CD4-positive, alpha-beta T cell treated with Interleukin-17A for 4 hours (primary cell): ENCODE measurements around the gene ZFYVE27.

Experiments used
- DNase-seq: peaks from one replicate; pipeline ENCODE4 v3.0.0-alpha.2; 2020; ENCODE audit warnings: mixed read lengths

Gene ZFYVE27

DNA sequence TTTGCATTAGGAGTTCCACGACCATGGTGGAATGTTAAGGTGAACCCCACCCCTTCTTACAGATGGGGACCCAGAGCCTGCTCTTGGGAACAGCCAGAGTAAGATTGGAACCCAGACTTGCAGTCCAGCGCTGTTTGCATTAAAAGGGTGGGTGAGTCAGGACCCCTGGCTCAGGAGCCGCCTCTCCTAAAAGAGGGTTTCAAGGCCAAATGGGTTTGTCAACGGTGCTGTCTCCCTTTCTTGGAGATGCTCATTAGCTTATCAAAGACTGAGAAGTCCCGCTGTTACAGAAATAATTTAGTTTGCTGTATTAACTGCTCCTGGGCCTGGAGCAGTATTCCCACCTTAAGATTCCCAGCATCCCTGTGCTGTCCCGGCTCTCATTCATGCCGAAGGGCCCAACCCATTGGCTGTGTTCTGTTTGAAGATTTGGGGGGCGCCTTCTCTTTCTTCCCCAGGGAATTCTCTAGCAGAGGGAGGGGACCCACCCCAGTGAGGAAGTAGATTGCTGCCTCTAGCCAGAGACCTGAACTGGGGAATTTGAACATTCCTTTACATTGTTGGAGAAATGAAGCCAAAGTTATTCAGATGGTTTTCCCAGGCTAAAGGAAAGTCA, 21.6 kb upstream of the ZFYVE27 start:
- DNase-seq, result no peak

GRCh38 chr10:97717627-97718026, 19.3 kb upstream of the ZFYVE27 start:
- DNase-seq, result no peak

DNA sequence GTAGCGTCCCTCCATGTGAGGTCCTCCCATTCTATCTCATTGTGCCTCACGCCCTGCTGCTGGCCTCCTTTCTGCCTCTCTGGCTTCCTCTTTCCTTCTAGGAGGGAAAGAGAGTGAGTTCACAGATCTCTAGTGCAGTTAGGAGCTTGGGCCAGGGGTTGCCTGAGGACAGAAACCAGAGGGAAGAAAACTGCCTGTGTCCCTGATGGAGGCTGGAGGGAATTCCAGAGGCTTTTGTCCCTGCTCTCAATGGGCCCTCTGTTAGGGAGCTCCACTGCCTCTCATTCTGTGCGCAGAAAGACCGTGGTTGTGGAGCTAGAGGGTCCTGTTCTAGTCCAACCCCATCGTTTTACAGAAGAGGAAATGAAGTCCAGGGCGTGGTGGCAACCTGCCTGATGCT, 18.8 kb upstream of the ZFYVE27 start:
- no peak for DNase-seq

DNA sequence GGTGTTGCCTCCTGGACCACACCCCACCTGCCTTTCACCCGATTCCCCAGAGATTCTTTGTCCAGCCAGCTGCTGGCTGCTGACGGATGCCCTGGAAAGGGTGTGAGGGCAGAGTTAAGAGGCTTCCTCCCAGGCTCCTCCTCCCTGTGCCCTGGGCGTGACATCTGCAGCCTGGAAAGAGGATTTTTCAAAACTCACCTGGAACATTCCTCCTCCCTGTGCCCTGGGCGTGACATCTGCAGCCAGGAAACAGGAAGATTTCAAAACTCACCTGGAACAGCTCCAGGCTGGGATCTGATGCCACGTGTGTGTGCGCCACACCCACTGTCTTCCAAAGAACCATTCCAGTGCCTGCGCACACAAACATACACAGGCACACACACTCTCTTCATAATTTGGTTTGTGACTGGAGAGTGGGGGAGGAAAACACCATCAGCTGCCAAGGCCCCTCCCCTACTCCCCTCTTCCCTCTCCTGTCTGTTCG, 18.2 kb upstream of the ZFYVE27 start:
- no peak for DNase-seq

GRCh38 chr10:97719602-97720001, 17.3 kb upstream of the ZFYVE27 start:
- no peak for DNase-seq

DNA sequence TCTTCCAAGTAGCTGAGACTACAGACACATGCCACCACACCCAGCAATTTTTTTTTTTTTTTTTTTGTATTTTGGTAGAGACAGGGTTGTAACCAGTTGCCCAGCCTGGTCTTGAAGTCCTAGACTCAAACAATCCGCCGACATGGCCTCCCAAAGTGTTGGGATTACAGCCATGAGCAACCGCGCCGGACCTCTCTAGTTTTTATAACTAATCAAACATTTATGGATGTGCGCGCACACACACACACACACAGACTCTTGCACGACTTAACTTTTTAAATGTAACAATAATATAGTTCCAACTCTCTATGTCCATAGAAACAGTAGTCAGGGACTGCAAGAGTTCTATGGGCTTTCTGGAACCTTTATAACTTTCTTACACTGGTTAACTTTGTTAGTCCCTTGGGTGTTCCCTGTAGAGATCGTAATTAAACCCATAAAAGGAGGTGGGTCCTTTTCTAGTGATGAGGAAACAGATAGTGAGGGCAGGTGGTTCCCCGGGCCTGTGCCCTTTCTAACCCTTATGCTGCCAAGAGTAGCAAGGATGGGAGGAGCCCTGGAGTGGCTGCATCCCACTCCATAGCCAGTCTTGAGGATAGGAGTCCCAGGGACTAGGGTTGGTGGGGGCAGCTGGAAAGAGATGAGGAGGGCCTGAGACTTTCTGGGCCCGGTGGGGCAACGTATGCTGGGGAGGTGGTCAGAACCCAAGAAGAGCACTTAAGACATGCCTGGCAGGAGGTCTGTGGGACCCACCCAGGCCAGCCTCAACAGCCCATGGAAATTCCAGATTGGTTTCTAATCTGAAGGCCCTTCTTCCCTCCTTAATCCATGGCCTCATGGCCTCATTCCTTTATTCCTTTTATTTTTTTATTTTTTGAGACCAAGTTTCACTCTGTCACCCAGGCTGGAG, 14.8 kb upstream of the ZFYVE27 start:
- DNase-seq, result no peak

DNA sequence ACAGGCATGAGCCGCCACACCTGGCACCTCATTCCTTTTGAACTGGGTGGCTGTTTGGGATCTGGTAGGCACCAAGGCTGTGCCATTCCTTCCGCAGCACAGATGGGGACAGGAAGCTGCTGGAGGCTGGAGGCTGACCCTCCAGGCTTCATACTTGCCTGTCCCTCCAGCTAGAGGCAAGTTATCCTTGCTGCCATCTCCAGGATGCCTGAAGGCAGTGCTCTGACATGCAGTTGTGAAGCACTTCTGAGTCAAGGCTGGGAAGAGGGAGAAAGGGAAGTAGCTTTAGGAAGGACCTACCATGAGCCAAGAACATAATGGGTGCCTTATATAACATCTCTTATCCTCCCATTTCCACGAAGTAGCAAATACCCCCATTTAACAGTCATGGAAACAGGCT, 13.9 kb upstream of the ZFYVE27 start:
- DNase-seq, result no peak

DNA sequence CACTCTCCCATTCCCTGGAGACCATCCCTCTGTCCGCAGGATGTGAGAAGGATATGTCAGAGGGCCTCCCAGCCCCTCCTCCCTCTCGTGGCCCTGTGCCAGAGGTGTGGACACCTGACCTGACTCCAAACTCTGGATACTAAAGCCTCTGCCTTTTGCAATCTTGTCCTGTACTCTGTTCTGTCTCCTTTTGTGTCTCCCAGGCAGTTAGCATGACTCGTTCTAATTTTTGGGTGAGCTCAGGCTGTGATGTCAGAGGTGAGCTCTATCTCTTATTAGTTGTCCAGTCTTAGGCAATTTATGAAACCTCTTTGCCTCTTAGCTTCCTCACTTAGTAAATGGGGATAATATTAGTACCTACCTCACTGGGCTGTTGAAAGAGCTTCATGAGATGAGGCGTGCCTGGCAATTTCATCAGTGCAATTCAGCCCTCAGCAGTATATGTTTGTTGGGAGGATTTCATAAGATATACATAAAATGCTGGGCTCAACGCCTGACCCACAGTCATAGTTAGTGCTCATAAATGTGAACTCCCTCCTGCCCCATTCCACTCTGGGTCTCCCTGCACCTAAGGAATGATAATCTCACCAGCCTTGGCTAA, 12.5 kb upstream of the ZFYVE27 start:
- DNase-seq, result no peak

DNA sequence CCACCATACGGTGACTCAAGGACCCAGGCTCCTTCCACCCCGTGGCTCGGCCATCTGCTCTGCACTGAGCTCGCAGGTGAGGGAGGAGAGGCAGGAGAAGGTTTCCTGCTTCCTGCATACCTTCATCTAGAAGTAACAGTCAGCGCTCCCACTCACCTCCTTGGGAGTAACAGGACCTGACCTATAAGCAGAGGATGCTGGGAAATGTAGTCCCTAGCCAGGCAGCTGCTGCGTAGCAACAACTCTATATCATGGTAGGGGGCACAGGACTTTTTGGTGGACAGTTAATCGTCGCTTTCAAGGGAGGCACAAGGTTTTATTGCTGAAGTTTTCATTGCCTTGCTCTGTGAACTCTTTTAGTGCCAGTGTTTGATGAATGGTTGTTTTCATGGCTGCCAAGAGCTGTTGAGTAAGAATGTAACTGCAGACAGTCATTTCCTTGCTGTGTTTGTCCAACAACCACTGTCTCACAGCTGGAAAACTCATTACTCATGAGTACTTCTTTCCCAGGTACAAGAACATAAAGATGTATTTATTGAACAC, 10.2 kb upstream of the ZFYVE27 start:
- DNase-seq, result no peak

DNA sequence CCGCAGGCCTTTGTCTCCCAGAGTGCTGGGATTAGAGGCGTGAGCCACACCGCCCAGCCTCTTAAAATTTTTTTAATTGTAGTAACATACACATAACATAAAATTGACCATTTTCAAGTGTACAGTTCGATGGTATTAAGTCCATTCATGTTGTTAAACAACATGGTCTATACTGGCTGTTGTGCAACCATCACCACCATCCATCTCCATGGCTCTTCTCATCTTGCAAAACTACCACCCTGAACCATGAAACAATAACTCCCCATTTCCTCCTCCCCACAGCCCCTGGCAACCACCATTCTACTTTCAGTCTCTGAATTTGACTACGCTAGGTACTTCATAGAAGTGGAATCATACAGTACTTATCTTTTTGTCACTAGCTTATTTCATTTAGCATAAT, 7.9 kb upstream of the ZFYVE27 start:
- no peak for DNase-seq

DNA sequence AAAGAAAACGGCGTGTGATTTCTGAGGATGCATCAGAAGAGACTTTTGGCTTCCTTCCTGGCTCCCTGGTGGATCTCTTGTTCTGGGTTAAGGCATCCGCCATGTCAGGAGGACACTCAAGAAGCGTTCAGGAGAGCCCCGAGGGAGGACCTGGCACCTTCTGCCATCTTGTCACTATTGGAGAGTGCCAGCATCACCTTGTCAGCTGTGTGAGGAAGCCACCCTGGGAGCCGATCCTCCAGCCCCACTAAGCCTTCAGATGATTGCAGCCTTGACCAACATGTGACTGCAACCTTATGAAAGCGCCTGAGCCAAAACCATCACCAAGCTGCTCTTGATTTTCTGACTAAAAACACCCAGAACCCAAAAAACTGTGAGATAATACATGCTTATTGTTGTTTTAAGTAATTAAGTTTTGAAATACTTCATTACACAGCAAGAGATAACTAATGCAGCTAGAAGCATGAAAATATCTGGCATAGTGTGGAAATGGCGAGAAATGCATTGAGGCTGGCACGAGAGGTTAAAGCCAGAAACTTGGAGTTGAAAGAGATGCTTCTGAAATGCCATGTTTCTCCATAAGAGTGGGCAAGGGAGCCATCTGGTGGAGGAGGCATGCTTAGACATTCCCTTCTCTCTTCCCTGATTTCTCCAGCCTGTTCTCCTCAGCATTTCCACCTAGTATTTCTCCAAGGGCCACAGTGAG, 5.4 kb upstream of the ZFYVE27 start:
- peak; percentile 74 for DNase-seq

DNA sequence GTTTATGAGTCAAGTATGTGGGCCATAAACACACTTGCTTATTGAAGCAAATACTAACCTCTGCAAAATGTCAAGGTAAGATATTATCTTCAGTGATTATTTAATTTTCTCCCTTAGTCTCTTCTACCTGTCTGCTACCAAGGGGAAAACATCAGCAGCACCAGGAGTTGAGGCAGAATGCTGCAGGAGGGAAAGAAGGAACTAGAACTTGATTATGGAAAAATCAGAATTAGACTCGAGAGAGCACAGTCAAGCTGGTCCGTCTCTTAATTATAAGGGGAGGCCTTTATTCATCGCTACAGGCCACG, 4.9 kb upstream of the ZFYVE27 start:
- no peak for DNase-seq

DNA sequence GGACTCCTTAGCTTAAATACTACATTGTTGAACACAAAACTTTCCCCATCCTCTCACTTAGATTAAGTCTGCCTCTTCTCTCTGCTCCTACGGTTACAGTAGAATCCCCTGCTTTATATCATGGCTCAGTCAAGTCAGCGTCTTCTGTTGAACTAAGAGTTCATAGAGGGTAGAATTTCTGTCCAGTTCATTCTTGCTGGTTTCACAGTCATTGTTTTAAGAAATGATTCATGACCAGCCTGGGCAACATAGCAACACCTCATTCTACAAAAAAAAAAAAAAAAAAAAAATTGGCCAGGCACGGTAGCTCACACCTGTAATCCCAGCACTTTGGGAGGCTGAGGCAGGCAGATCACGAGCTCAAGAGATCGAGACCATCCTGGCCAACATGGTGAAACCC, 3.7 kb upstream of the ZFYVE27 start:
- DNase-seq, result no peak

DNA sequence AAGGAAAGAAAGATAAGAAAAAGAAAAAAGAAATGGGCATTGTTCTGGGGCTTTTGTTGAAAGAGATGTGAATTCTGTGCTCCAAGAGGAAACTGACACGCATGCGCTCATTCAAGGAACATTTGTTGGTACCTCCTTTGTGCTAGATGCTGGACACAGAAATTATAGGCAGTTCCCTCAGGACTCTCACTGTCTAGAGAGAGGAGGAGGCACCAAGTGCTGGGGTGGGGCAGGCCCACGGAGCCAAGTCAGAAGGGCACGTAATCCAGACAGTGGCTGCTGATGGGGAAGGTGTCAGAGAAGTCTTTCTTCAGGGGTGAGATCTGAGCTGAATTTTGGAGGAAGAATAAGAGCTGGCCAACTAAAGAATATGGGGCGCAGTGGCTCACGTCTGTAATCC, 2.9 kb upstream of the ZFYVE27 start:
- DNase-seq, result no peak

DNA sequence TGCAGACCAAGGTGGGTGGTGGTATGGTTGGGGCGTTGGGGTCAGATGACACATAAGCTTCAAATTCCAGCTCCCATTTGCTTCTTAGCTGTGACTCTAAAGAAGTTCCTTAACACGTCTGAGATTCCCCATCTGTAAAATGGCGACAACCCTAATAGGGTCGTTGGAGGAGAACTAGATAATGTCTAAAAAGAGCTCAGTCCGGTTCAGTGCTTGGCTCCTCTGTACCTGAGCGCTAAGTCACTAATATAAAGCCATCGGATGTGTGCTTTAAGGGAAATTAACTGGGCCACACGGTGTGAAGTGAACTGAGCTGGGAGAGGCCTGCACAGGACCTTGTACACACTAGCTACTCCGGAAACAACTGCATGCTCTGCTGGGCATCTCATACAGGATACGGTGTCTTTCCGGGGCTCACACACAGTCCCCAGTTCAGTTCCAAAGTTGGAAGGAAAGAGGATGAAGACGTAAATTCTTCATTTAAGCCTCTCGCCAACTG, 476 bp upstream of the ZFYVE27 start:
- no peak for DNase-seq

DNA sequence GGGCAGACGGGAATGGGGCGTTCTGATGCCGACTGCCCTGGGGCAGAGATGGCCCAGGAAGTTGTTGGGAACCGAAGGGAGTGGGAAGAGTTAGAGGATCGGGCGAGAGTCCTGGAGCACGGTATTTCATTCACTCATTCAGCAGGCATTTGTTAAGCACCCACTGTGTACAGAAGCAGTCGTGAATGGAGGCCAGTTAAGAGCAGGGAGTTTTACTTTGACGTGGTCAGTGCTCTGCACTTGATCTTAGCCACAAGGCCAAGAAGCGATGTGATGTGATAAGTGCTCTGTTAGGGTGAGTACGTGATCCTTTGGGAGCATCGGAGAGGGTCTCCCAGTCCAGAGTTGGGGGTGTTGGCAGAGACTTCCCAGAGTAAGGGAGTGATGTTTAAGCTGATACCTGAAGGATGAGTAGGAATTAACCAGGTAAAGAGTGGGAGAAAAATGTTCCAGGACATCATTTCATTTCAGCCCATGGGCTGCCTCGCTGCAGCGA, 890 bp downstream of the ZFYVE27 start:
- no peak for DNase-seq

DNA sequence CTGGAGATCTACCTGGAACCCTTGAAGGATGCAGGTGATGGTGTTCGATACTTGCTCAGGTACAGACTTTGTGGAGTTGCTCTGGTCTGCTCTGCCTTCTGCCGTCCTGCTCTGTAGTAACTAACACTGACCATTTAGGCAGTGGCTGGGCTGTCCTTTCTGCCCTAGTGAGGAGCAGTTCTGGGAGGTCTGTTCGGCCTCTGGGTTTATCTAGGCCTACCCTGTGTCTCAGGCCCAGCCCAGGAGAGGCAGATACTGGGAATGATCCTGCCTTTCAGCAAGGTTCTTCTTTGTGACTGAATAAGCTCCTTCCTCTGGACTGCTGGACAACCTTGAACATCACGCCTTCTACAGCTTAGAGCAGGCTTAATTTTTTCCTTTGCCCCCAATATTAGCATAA, 1.7 kb downstream of the ZFYVE27 start:
- DNase-seq, result no peak

DNA sequence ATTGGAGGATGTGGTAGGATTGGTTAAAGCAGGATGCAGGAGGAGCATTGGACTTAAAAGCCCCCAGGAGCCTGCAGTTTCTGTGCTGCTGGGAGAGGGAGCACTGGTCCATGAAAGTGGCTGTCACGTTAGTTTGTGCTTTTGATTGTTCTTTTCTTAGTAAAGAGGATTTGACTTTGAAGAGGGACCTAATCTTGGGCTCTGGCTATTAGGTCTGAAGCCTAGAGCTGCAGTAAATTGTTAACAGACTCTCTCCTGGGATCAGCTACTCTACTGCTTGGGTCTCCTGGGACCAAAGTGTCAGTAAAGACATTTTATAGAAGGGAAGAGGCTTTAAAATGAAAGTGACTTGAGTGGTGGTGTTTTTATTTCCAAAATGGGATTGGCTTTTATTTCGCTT, 3.7 kb downstream of the ZFYVE27 start:
- no peak for DNase-seq

- no peak for DNase-seq
These were observed 6.4 kb downstream of the ZFYVE27 start for GRCh38 chr10:97743169-97743943.

DNA sequence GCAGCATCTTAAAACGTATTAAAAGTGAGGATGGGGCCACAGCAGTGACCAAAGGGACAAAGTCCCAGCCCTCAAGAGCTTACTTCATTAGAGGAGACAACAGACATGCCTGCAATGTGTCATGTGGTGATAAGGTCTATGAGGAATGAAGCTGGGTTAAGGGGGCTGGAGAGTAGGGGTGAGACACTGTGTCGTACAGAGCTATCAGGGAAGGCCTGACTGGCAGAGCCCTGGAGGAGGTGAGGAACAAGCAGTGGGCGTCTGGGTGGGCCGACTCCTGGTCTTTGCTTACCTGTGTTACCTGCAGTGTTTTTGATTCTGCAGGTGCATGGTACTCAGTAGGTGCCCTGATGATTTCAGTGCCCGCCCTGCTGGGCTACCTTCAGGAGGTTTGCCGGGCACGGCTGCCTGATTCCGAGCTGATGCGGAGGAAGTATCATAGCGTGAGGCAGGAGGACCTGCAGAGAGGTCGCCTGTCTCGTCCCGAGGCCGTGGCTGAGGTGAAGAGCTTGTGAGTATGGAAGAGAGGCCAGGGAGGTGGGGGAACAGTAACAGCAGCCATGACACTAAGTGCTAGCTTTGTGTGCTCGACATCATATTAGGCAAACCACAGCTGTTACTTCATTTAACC, 7.6 kb downstream of the ZFYVE27 start:
- no peak for DNase-seq

- DNase-seq, result no peak
These were observed 10.6 kb downstream of the ZFYVE27 start for GRCh38 chr10:97747573-97747972.

DNA sequence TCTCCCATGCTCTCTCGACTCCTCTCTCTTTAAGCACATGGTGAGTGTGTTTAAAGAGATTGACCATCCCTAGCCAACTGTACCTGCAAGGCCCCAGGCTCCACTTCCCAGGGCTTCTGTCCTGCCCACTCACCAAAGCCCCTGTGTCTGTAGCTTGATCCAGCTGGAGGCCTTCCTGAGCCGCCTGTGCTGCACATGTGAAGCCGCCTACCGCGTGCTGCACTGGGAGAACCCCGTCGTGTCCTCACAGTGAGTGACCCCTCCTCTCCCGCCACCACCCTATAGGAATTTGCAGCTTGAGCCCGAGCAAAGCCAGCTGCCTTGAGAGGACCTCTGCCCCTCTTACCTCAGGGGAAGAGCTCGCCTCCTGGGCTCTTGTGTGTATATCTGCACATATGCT, 11.2 kb downstream of the ZFYVE27 start:
- no peak for DNase-seq
